Esophagus squamous epithelium (tissue), 4 donors: ENCODE data around the gene YIPF4.

ENCODE experiments used
- CTCF ChIP-seq, 6 experiments: fragments of 450-650 bp in 4 of 6; fragments of 200-600 bp in 2 of 6; sonication (generic) in 2 of 6; IDR thresholded peaks; one replicate each; pipeline ENCODE4 v1.5.1; 2016 to 2019; ENCODE audit warnings: antibody characterized with exemption in 6 of 6, mild to moderate bottlenecking in 4 of 6, moderate library complexity in 4 of 6
- POLR2A ChIP-seq, 4 donors: fragments of 450-650 bp; IDR thresholded peaks; one replicate each; pipeline ENCODE4 v1.6.1; 2017; ENCODE audit warnings: antibody characterized with exemption in 4 of 4, mild to moderate bottlenecking in 4 of 4, moderate library complexity in 3 of 4

GRCh38 chr2:32278478-32278853 is 762 bp downstream of the YIPF4 start:
- TF ChIP-seq POLR2A (IDR thresholded peaks at IDR 0.05) (no peak), CTCF (IDR thresholded peaks at IDR 0.05) (no peak)
